Subcutaneous adipose tissue (tissue), 4 donors: ENCODE results near the gene LGI2. TPM values are rescaled to one million over a fixed set of nuclear protein-coding genes. Genes with fewer than 3 reads are reported as not detected.

Source experiments
- CTCF ChIP-seq: fragments of 450-650 bp; IDR thresholded peaks from one replicate; pipeline ENCODE4 v1.5.1; 2016; ENCODE audit warnings: low read depth, mild to moderate bottlenecking, control low read depth, antibody characterized with exemption, moderate library complexity
- total RNA-seq, 4 donors: library from RNA; depleted of rRNA; stranded (reverse); fragments of >200 nt; gene quantifications; one replicate each; pipeline ENCODE4 v1.1.0, GENCODE V29; 2016

Gene LGI2
- total RNA-seq = 1 to 10 TPM; 1.7 to 4.4 (median 4.4) TPM

- no peak for TF ChIP-seq CTCF
These were observed at the start of gene LGI2 for GRCh38 chr4:25030277-25031076. Gene LGI2 (minus strand): TSS chr4:25030946. CDS start chr4:25030693, 253 bp downstream.

- no peak for TF ChIP-seq CTCF
These were observed 47.8 kb upstream of the LGI2 start for GRCh38 chr4:25078523-25078922.

GRCh38 chr4:25076625-25077398 lies 46.1 kb upstream of the LGI2 start:
- no peak for TF ChIP-seq CTCF

- no peak for TF ChIP-seq CTCF
These were observed 45.1 kb upstream of the LGI2 start for GRCh38 chr4:25075851-25076250.

- no peak for TF ChIP-seq CTCF
These were observed 44.4 kb upstream of the LGI2 start for GRCh38 chr4:25075129-25075528.

GRCh38 chr4:25070545-25070944 lies 39.8 kb upstream of the LGI2 start:
- no peak for TF ChIP-seq CTCF

GRCh38 chr4:25069014-25069413 lies 38.3 kb upstream of the LGI2 start:
- TF ChIP-seq CTCF = no peak
